ENCODE results near the gene ELOVL5.

The ELOVL5 gene

DNA sequence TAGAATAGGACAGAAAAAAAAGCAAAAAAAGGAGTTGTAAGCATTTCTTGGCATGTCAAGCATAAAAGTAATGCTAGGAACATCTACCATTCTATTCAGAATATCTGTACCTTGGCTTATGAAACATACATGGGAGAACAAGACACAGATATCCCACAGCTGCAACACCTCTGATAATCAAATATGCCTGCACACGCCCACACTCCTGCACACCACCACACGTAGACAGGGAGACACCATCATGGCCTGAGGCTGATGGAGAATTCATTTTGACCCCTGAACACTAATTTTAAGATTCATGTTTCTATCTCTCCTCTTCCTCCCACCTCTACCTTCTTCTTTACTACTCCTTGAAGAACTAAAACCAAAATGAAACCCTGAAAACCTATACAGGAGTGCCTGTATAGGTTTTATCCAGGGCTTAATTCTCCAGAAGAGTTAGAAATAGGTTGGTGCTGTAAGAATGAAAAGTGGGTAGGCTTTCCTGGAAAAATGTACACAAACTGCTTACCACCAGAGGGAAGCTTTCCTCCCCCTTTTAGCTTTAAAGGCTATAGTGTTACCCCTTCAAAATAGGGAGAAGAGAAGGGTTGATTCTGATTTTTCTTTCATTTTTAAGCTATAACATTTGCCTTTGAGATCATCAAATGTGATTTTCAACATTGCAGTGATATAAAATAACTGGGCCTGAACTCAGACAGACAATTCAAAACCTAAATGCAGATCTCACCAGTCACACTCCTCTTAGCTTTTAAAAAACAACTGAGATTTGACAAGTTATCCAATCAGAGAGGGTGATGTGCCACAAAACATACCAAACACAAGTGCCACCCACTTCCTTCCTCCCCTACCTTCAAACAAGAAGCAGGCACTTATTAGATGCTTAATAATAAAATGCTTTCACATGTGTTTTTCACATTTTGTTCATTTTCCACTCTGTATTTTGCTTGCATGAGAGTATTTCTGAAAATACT lies 57.9 kb downstream of the ELOVL5 start:
- peaks cover 42% of the 10 kb centered on the region for H3K79me2 ChIP-seq (ENCODE audit: insufficient read depth, low read length)
- H3K9ac ChIP-seq (ENCODE audit: low read length): no peak overlapping the region
- no peaks in the 10 kb centered on the region for H3K9me2 ChIP-seq (replicated peaks; ENCODE audit: insufficient read depth, low read length)
- peaks cover 22% of the 10 kb centered on the region; the same call in 1 of the 2 replicates for H3F3A ChIP-seq (ENCODE audit: insufficient read depth)
- no peaks in the 10 kb centered on the region for H3K9me3 ChIP-seq (ENCODE audit: insufficient read depth, low read length)
- H3K4me3 ChIP-seq (ENCODE audit: insufficient read depth, low read length, poor library complexity, severe bottlenecking): no peak overlapping the region
- H3K27ac ChIP-seq (ENCODE audit: low read depth, low read length): no peak overlapping the region
- H3K27me3 ChIP-seq (ENCODE audit: low read length): no peaks in the 10 kb centered on the region
- H3K4me2 ChIP-seq (ENCODE audit: low read depth, low read length, poor library complexity, severe bottlenecking): no peak overlapping the region
- H3K36me3 ChIP-seq (ENCODE audit: low read length): peaks cover 47% of the 10 kb centered on the region
- 0 out of 2 replicates have a peak, but pooled peaks cover 11% of the 10 kb centered on the region for H4K20me1 ChIP-seq (ENCODE audit: low read depth, low read length)
- TF ChIP-seq, protein P1, sequence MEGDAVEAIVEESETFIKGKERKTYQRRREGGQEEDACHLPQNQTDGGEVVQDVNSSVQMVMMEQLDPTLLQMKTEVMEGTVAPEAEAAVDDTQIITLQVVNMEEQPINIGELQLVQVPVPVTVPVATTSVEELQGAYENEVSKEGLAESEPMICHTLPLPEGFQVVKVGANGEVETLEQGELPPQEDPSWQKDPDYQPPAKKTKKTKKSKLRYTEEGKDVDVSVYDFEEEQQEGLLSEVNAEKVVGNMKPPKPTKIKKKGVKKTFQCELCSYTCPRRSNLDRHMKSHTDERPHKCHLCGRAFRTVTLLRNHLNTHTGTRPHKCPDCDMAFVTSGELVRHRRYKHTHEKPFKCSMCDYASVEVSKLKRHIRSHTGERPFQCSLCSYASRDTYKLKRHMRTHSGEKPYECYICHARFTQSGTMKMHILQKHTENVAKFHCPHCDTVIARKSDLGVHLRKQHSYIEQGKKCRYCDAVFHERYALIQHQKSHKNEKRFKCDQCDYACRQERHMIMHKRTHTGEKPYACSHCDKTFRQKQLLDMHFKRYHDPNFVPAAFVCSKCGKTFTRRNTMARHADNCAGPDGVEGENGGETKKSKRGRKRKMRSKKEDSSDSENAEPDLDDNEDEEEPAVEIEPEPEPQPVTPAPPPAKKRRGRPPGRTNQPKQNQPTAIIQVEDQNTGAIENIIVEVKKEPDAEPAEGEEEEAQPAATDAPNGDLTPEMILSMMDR (IDR thresholded peaks at IDR 0.05; ENCODE audit: insufficient read depth, low read length, poor library complexity, severe bottlenecking): no peak
- TF ChIP-seq EZH2phosphoT487 (conservative IDR thresholded peaks at IDR 0.05; ENCODE audit: low read length): no peak
- no peak overlapping the region for H2AFZ ChIP-seq (ENCODE audit: low read depth, low read length, severe bottlenecking)

DNA sequence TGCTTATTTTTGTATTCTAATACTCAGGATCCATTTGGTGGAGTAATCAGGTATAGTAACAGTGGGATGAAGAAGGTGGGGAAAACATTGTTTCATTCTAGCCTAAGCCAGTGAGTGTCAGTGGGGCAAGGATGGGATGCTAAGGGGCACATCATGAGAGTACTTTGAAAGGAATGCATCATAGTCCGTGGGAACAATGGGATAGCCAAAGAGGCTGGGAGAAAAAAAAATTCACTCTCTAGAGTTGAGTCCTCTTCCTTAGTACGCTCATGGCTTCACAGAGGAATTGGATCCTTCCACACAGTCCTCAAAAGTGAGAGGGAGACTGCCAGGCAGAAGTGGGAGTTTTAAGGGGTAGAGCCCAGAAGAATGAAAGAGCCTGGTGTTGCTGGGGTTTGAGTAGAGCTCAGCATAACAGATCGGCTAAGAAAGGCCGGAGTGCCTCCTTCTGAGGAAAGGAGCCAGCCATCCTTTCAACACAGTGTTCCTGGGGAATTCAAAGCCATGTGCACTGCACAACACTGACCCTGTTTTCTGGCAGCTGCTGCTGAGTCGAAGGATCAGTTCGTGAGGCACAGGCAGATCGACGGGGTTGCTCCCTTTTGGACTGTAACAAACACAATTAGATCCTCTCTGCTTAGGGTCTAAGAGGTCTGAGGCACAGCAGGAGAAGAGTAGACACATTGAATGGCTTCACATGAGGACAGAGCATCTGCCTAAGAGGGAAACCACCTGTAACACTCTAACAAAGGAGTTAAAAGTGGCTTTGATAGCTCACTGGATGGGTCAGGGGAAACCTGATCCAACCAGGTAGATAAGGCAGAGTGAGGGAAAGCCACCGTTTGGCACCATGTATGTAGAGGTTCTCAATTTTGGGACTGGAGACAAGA lies 61.2 kb downstream of the ELOVL5 start:
- H3K27ac ChIP-seq (ENCODE audit: low read depth, low read length): no peak overlapping the region
- peaks cover 11% of the 10 kb centered on the region; the same call in 1 of the 2 replicates for H3F3A ChIP-seq (ENCODE audit: insufficient read depth)
- H3K27me3 ChIP-seq (ENCODE audit: low read length): no peaks in the 10 kb centered on the region
- H2AFZ ChIP-seq (ENCODE audit: low read depth, low read length, severe bottlenecking): no peak overlapping the region
- H3K9me2 ChIP-seq (replicated peaks; ENCODE audit: insufficient read depth, low read length): no peaks in the 10 kb centered on the region
- peaks cover 42% of the 10 kb centered on the region for H3K36me3 ChIP-seq (ENCODE audit: low read length)
- H3K79me2 ChIP-seq (ENCODE audit: insufficient read depth, low read length): peaks cover 26% of the 10 kb centered on the region; the same call in 1 of the 2 replicates
- H3K4me3 ChIP-seq (ENCODE audit: insufficient read depth, low read length, poor library complexity, severe bottlenecking): no peak overlapping the region
- no peaks in the 10 kb centered on the region for H4K20me1 ChIP-seq (ENCODE audit: low read depth, low read length)
- no peak for TF ChIP-seq EZH2phosphoT487 (conservative IDR thresholded peaks at IDR 0.05; ENCODE audit: low read length)
- TF ChIP-seq, protein P1 (IDR thresholded peaks at IDR 0.05; ENCODE audit: insufficient read depth, low read length, poor library complexity, severe bottlenecking): no peak
- no peak overlapping the region for H3K9ac ChIP-seq (ENCODE audit: low read length)
- H3K4me2 ChIP-seq (ENCODE audit: low read depth, low read length, poor library complexity, severe bottlenecking): no peak overlapping the region
- H3K9me3 ChIP-seq (ENCODE audit: insufficient read depth, low read length): no peaks in the 10 kb centered on the region

DNA sequence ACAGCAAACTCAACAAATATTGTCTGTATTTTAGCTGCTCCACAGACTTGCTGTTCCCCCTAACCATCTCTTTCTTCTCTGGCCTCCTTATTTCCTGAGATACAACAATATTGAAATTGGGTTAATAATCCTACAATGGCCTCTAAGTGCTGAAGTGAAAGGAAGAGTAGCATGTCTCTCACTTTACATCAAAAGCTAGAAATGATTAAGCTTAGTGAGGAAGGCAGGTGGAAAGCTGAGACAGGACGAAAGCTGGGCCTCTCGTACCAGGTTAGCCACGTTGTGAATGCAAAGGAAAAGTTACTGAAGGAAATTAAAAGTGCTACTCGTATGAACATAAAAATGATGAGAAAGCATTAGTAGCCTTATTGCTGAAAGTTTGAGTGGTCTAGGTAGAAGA lies 63.8 kb downstream of the ELOVL5 start:
- Histone ChIP-seq H3K9me3 (ENCODE audit: insufficient read depth, low read length) (no peaks in the 10 kb centered on the region), H3F3A (ENCODE audit: insufficient read depth) (peaks cover 4% of the 10 kb centered on the region; the same call in 1 of the 2 replicates), H4K20me1 (ENCODE audit: low read depth, low read length) (no peaks in the 10 kb centered on the region), H3K36me3 (ENCODE audit: low read length) (peaks cover 22% of the 10 kb centered on the region), H3K79me2 (ENCODE audit: insufficient read depth, low read length) (peaks cover 35% of the 10 kb centered on the region; the same call in 1 of the 2 replicates), H3K27me3 (ENCODE audit: low read length) (no peaks in the 10 kb centered on the region), H3K9me2 (replicated peaks; ENCODE audit: insufficient read depth, low read length) (no peaks in the 10 kb centered on the region), H3K9ac (ENCODE audit: low read length) (no peak overlapping the region), H3K4me3 (ENCODE audit: insufficient read depth, low read length, poor library complexity, severe bottlenecking) (no peak overlapping the region), H3K27ac (ENCODE audit: low read depth, low read length) (no peak overlapping the region), H3K4me2 (ENCODE audit: low read depth, low read length, poor library complexity, severe bottlenecking) (no peak overlapping the region), H2AFZ (ENCODE audit: low read depth, low read length, severe bottlenecking) (no peak overlapping the region)
- TF ChIP-seq EZH2phosphoT487 (conservative IDR thresholded peaks at IDR 0.05; ENCODE audit: low read length): no peak
- TF ChIP-seq, protein P1 (IDR thresholded peaks at IDR 0.05; ENCODE audit: insufficient read depth, low read length, poor library complexity, severe bottlenecking): no peak

Data from SU-DHL-6 (cell line).